Activated T-cell treated with anti-CD3 and anti-CD28 coated beads, Interleukin-2, amount 50 U/mL, for 72 hours (primary cell): ENCODE measurements around the gene IFNA2. TPM values are rescaled to one million over a fixed set of nuclear protein-coding genes. Genes with fewer than 3 reads are reported as not detected.
"Not testable (repeated sequence)": the region's sequence is repeated elsewhere in the genome, so short reads cannot be mapped to it uniquely, and the experiment has no call there.

Experiments
- ATAC-seq, 2 donors: fragments of 150-1000 bp; cut with Tn5 transposase; replicated peaks in 1 of 2; 2 replicates each; pipeline ENCODE4 v1.10.0; 2021; ENCODE audit warnings: moderate library complexity in 2 of 2, mild to moderate bottlenecking in 1 of 2
- DNase-seq, 2 donors: peaks; one replicate each; pipeline ENCODE4 v3.0.0; 2021 to 2022; ENCODE audit warnings: mixed read lengths in 1 of 2
- H3K27ac Mint-ChIP-seq: one replicate; pipeline ENCODE4 v1.8.0; 2022; ENCODE audit warnings: mild to moderate bottlenecking, moderate library complexity, mixed read lengths
- H3K27me3 Mint-ChIP-seq: one replicate; pipeline ENCODE4 v1.8.0; 2022; ENCODE audit warnings: low read depth, mixed read lengths
- H3K36me3 Mint-ChIP-seq, 2 donors: one replicate each; pipeline ENCODE4 v1.8.0; 2022; ENCODE audit warnings: mixed read lengths in 2 of 2, mild to moderate bottlenecking in 1 of 2; ENCODE audit not compliant: insufficient read depth in 2 of 2
- H3K4me1 Mint-ChIP-seq: one replicate; pipeline ENCODE4 v1.8.0; 2022; ENCODE audit warnings: low read depth, mixed read lengths
- H3K4me3 Mint-ChIP-seq, 2 donors: one replicate each; pipeline ENCODE4 v1.8.0; 2022; ENCODE audit warnings: mild to moderate bottlenecking in 2 of 2, mixed read lengths in 2 of 2, moderate library complexity in 2 of 2
- H3K9me3 Mint-ChIP-seq, 2 donors: one replicate each; pipeline ENCODE4 v1.8.0; 2022; ENCODE audit warnings: mixed read lengths in 2 of 2
- total RNA-seq, 2 donors: library from RNA; stranded (reverse); gene quantifications; one replicate each; pipeline ENCODE4 v1.2.3, GENCODE V29; 2022

Gene IFNA2
- not detected for total RNA-seq

DNA sequence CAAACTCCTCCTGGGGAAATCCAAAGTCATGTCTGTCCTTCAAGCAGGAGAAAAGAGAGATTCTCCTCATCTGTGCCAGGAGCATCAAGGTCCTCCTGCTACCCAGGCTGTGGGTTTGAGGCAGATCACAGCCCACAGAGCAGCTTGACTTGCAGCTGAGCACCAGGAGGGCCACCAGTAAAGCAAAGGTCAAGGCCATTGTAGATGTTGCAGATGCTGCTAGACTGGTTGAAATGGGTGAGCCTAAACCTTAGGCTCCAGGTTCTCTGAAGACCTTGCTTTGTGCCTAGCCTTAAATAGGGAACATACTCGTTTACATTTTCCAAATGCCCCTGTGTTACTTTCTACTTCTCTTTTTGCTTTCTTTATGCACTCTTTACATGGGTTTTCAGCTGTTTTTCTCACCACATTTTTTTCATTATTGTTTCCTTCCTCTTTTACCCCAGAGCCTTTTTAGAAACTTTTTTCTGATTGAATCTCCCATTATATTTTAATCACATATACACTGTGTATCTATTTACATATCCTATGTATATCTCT lies at the start of gene IFNA2:
TSS of gene IFNA2 (minus strand) at position 268 of the 540 bp plus-strand sequence. CDS start at position 199, 69 bp downstream.
- Mint-ChIP-seq H3K27ac (no peak within 1 kb of the TSS), H3K36me3 (no peaks in the 10 kb centered on the region), H3K4me3 (no peak within 1 kb of the TSS), H3K9me3 (no peaks in the 10 kb centered on the region), H3K4me1 (peaks cover 7% of the 10 kb centered on the region), H3K27me3 (peaks cover 39% of the 10 kb centered on the region)
- ATAC-seq (no peak), DNase-seq (no peak)

GRCh38 chr9:21435015-21435383 lies 49.8 kb upstream of the IFNA2 start:
- not testable (repeated sequence) for H3K36me3 Mint-ChIP-seq, ATAC-seq, H3K9me3 Mint-ChIP-seq, H3K4me3 Mint-ChIP-seq, H3K4me1 Mint-ChIP-seq, DNase-seq
- Mint-ChIP-seq H3K27me3 (peaks cover 14% of the 10 kb centered on the region), H3K27ac (peak overlapping the region; percentile 51)

DNA sequence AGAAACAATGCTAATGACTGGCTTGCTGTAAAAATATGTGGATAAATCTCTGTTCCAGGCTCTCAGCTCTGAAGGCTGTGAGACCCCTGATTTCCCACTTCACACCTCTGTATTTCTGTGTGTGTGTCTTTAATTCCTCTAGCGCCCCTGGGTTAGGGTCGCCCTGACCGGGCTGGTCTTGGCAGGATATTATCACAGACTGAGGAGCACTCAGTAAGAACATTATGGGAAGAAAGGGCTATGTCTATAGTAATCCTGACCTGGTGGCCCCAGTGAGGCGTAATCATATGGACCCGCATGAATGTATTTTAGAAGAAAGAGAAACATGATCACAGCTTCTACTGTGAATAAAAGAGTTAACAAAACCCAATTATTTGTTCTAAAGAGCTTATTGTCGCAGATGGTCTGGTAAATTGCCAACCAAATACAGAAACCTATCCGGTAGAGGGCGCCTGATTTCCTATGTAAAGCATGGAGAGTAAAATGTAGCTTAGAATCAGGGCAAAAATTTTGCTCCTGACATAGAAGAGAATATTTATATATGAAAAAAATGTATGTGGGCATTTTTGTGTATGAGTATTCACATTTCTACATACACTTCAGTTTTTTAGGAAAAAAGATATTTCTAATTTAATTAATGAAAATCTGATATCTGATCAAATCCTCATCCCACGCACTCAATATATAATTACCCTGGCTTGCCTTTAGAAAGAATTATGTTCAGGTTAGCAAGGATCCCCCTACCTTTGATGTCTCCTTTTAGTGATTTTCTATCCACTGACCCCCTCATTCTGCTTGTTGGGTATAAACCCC lies 49.2 kb upstream of the IFNA2 start:
- Mint-ChIP-seq H3K4me1 (no peaks in the 10 kb centered on the region), H3K27ac (no peak overlapping the region), H3K9me3 (no peaks in the 10 kb centered on the region), H3K4me3 (no peak overlapping the region), H3K36me3 (no peaks in the 10 kb centered on the region), H3K27me3 (peaks cover 20% of the 10 kb centered on the region)
- DNase-seq (peak; percentile 29 to 48), ATAC-seq (no peak)

DNA sequence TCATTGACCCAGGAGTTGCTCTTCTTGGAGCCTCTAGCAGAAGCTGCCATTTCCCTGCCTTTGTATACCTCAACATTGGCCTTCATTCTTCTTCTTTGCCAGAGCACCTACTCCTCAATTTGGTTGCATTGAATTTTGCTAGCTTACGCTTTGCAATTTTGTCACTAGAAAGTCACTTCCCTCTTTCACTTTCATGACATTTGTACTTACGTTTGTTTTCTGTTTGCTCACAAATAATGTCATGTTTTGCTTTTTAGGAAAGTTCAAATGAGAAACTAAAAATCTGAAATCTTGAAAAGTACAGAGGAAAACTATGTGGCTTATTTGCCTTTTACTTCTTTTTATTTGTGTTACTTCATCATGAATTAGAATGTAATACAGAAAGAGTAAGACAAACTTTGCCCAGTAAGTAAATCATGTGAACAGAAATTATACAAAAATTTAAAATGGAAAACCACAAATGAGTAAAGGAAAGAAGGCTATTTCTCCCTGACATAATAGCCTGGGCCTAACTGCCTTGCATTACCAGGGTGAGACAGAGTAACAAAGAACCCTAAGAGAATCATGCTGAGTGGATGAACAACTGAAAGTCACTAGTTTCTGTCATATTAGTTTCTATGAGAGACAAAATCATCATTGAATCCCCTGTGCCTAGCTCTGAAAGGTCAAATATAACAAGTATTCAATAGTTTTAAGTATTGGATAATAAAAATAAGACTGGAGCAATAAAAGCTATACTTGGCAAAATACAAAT lies 47.7 kb upstream of the IFNA2 start:
- Mint-ChIP-seq H3K9me3 (no peaks in the 10 kb centered on the region), H3K4me1 (no peaks in the 10 kb centered on the region), H3K4me3 (no peak overlapping the region), H3K36me3 (no peaks in the 10 kb centered on the region), H3K27ac (no peak overlapping the region), H3K27me3 (peaks cover 32% of the 10 kb centered on the region)
- no peak for ATAC-seq
- DNase-seq: no peak

GRCh38 chr9:21429191-21429590 lies 44.0 kb upstream of the IFNA2 start:
- Mint-ChIP-seq H3K27me3 (peaks cover 50% of the 10 kb centered on the region), H3K9me3 (no peaks in the 10 kb centered on the region), H3K36me3 (no peaks in the 10 kb centered on the region), H3K4me1 (no peaks in the 10 kb centered on the region), H3K27ac (no peak overlapping the region), H3K4me3 (no peak overlapping the region)
- DNase-seq (no peak), ATAC-seq (no peak)

DNA sequence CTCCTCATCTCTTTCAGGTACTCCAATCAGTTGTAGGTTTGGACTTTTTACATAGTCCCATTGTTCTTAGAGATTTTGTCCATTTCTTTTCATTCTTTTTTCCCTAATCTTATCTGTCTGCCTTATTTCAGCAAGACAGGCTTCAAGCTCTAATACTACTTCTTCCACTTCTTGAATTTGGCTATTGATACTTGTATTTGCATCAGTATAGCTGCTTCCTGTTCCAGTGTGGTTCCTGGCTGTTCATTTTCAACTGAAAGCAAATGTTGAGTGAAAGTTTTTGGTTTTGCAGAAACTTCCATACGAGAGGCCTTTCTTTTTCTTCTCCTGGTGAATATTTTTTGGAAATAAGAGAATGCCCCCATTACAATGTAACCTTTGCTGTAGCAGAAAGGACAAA lies 43.0 kb upstream of the IFNA2 start:
- Mint-ChIP-seq H3K36me3 (no peaks in the 10 kb centered on the region), H3K4me3 (no peak overlapping the region), H3K9me3 (no peaks in the 10 kb centered on the region), H3K27ac (no peak overlapping the region), H3K4me1 (no peaks in the 10 kb centered on the region), H3K27me3 (peaks cover 46% of the 10 kb centered on the region)
- no peak for ATAC-seq
- no peak for DNase-seq

- peaks cover 25% of the 10 kb centered on the region for H3K27me3 Mint-ChIP-seq
- no peak overlapping the region for H3K27ac Mint-ChIP-seq
- no peaks in the 10 kb centered on the region for H3K9me3 Mint-ChIP-seq
- no peaks in the 10 kb centered on the region for H3K4me1 Mint-ChIP-seq
- no peaks in the 10 kb centered on the region for H3K36me3 Mint-ChIP-seq
- H3K4me3 Mint-ChIP-seq: no peak overlapping the region
- ATAC-seq (no peak), DNase-seq (no peak)
Observed at GRCh38 chr9:21415493-21416267, 30.5 kb upstream of the IFNA2 start.

DNA sequence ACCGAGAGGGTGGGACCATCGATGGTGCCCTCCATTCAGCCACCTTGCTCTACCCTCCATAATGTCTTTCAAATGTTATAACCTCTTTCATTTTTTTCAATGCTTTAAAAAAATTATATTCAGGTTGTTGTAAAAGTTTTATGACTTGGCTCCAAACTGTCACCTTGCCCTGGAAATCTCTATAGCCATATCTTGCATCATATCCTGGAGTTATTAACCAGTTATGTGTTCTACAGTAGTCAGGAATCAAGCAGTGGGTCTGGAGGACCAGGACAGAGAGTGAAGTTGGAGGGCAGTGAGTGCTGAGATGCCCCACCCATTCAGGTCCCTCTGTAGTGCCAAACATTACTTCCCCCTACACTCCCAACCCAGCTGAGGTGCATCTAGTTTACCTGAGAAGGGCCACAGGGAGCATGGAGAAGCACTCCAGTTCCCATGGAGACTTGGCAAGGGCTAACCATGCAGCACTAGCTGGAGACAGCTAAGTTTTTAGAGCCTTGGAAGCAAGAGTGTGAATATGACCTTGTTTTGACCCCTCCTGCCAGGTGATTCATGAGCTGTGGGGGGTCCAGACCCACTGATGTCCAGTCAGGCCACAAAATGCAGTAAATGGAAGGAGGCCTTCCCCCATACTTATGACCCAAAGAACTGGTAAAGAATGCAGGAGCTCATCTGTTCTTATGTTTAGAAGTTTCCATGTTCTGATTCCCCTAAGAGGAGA lies 29.2 kb upstream of the IFNA2 start:
- Mint-ChIP-seq H3K27me3 (peaks cover 32% of the 10 kb centered on the region), H3K4me3 (no peak overlapping the region), H3K9me3 (no peaks in the 10 kb centered on the region), H3K36me3 (no peaks in the 10 kb centered on the region), H3K27ac (no peak overlapping the region), H3K4me1 (no peaks in the 10 kb centered on the region)
- DNase-seq (no peak), ATAC-seq (no peak)

DNA sequence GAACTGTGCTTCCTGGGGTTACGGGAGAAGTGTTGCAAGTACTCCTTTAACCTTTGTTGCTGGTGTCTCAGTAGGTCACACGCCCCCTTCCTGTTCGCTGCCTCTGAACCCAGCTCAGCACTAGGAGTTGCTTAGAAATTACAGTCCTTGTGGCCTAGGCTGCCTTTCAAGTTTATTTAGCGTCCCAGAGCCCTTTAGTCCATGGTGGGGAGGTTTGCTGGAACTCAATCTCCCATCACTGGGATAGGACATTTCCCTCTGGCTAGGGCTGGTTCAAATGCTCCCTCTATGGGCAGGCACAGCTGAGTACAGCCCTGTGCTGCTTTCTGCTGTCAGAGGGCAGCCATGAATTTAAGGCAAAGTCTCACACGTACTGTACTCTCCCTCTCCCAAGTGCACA lies 28.4 kb upstream of the IFNA2 start:
- peak in 1 of 2 donors; percentile 54 for ATAC-seq
- H3K4me1 Mint-ChIP-seq: no peaks in the 10 kb centered on the region
- H3K27me3 Mint-ChIP-seq: peaks cover 32% of the 10 kb centered on the region
- DNase-seq: peak in 1 of 2 donors; percentile 3
- no peak overlapping the region for H3K27ac Mint-ChIP-seq
- no peaks in the 10 kb centered on the region for H3K9me3 Mint-ChIP-seq
- H3K4me3 Mint-ChIP-seq: no peak overlapping the region
- no peaks in the 10 kb centered on the region for H3K36me3 Mint-ChIP-seq

DNA sequence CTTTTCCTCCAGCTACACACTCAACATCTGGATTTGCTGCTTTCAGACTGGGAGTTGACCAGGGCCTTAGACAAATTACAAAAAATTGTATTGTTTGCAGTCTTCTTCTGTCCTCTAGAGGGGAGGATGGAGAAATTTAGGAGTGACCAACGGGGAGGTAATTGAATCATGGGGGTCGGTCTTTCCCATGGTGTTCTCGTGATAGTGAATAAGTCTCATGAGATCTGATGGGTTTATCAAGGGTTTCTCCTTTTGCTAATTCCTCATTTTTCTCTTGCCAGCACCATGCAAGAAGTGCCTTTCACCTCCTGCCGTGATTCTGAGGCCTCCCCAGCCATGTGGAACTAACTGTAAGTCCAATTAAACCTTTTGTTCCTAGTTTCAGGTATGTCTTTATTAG lies 28.0 kb upstream of the IFNA2 start:
- no peak overlapping the region for H3K4me3 Mint-ChIP-seq
- DNase-seq: no peak
- no peaks in the 10 kb centered on the region for H3K4me1 Mint-ChIP-seq
- no peak for ATAC-seq
- no peak overlapping the region for H3K27ac Mint-ChIP-seq
- H3K27me3 Mint-ChIP-seq: peaks cover 32% of the 10 kb centered on the region
- no peaks in the 10 kb centered on the region for H3K9me3 Mint-ChIP-seq
- no peaks in the 10 kb centered on the region for H3K36me3 Mint-ChIP-seq

- no peaks in the 10 kb centered on the region for H3K36me3 Mint-ChIP-seq
- H3K27ac Mint-ChIP-seq: no peak overlapping the region
- no peak overlapping the region for H3K4me3 Mint-ChIP-seq
- ATAC-seq (no peak), DNase-seq (no peak)
- no peaks in the 10 kb centered on the region for H3K9me3 Mint-ChIP-seq
- peaks cover 32% of the 10 kb centered on the region for H3K27me3 Mint-ChIP-seq
- no peaks in the 10 kb centered on the region for H3K4me1 Mint-ChIP-seq
Observed at GRCh38 chr9:21412107-21412506, 26.9 kb upstream of the IFNA2 start.

DNA sequence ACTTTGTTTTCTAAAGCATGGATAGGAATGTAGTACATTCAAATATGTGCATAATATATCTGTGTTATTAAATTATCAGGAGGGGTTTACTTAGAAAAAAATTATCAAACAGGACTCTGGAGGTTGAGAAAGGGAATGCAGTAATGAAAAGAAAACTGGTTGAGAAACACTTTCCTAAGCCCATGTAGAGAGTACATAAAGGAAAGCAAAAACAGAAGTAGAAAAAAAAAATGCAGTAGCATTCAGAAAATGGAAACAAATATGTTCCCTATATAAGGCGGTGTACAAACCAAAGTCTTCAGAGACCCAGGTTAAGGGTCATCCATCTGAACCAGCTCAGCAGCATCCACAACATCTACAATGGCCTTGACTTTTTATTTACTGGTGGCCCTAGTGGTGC lies 23.6 kb upstream of the IFNA2 start, which contains the start of gene IFNA8:
TSS of gene IFNA8 (plus strand) at position 301 of the 400 bp plus-strand sequence. CDS start at position 361, 60 bp downstream.
- Mint-ChIP-seq H3K9me3 (no peaks in the 10 kb centered on the region), H3K4me3 (no peak within 1 kb of the TSS), H3K27me3 (peaks cover 29% of the 10 kb centered on the region), H3K4me1 (no peaks in the 10 kb centered on the region), H3K27ac (no peak within 1 kb of the TSS), H3K36me3 (no peaks in the 10 kb centered on the region)
- DNase-seq (no peak), ATAC-seq (no peak)
